ENCODE results near the gene FLT1.

FLT1 gene

GRCh38 chr13:28409648-28410047, 85.3 kb downstream of the FLT1 start:
- H3K9ac ChIP-seq = no peak overlapping the region
- H3K79me2 ChIP-seq (ENCODE audit: insufficient read depth, low read depth) = no peaks in the 10 kb centered on the region
- no peak overlapping the region for H3K27ac ChIP-seq
- no peak overlapping the region for H3K4me2 ChIP-seq
- no peaks in the 10 kb centered on the region for H3K27me3 ChIP-seq (ENCODE audit: insufficient read depth, low read depth)
- H3K4me3 ChIP-seq (IDR thresholded peaks at IDR 0.05; ENCODE audit: insufficient read depth, low read depth, low read length) = no peak overlapping the region
- H4K20me1 ChIP-seq (ENCODE audit: insufficient read depth) = no peaks in the 10 kb centered on the region
- no peaks in the 10 kb centered on the region for H3K4me1 ChIP-seq (ENCODE audit: low read depth, poor library complexity, severe bottlenecking)
- H3K36me3 ChIP-seq (ENCODE audit: insufficient read depth) = no peaks in the 10 kb centered on the region
- no peak overlapping the region for H2AFZ ChIP-seq (ENCODE audit: low read depth)
- TF ChIP-seq, protein P1, sequence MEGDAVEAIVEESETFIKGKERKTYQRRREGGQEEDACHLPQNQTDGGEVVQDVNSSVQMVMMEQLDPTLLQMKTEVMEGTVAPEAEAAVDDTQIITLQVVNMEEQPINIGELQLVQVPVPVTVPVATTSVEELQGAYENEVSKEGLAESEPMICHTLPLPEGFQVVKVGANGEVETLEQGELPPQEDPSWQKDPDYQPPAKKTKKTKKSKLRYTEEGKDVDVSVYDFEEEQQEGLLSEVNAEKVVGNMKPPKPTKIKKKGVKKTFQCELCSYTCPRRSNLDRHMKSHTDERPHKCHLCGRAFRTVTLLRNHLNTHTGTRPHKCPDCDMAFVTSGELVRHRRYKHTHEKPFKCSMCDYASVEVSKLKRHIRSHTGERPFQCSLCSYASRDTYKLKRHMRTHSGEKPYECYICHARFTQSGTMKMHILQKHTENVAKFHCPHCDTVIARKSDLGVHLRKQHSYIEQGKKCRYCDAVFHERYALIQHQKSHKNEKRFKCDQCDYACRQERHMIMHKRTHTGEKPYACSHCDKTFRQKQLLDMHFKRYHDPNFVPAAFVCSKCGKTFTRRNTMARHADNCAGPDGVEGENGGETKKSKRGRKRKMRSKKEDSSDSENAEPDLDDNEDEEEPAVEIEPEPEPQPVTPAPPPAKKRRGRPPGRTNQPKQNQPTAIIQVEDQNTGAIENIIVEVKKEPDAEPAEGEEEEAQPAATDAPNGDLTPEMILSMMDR (conservative IDR thresholded peaks at IDR 0.05; ENCODE audit: low read depth, low read length) = no peak

DNA sequence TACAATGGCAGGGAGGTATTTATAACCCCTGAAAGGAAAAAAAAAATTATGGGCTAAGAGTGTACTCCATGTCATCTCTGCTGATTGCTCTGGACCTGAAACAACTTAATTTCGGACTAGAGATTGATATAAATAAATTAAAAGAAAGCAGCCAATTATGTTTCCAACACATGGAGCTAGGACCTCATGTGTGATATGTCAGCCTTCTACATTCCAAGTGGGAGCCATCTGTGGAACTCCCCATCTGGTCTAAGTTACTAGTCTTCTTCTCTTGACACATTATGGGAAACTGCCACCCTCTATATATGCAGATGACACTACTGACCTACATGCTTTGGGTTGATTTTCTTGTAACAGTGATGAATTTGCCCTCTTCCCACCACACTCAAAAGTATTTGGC, 86.1 kb downstream of the FLT1 start:
- H3K4me3 ChIP-seq (IDR thresholded peaks at IDR 0.05; ENCODE audit: insufficient read depth, low read depth, low read length) = no peak overlapping the region
- H3K36me3 ChIP-seq (ENCODE audit: insufficient read depth) = no peaks in the 10 kb centered on the region
- H3K27ac ChIP-seq = no peak overlapping the region
- H4K20me1 ChIP-seq (ENCODE audit: insufficient read depth) = no peaks in the 10 kb centered on the region
- H3K79me2 ChIP-seq (ENCODE audit: insufficient read depth, low read depth) = no peaks in the 10 kb centered on the region
- no peak overlapping the region for H3K4me2 ChIP-seq
- no peak overlapping the region for H3K9ac ChIP-seq
- no peak overlapping the region for H2AFZ ChIP-seq (ENCODE audit: low read depth)
- H3K27me3 ChIP-seq (ENCODE audit: insufficient read depth, low read depth) = no peaks in the 10 kb centered on the region
- TF ChIP-seq, protein P1 (conservative IDR thresholded peaks at IDR 0.05; ENCODE audit: low read depth, low read length) = no peak
- no peaks in the 10 kb centered on the region for H3K4me1 ChIP-seq (ENCODE audit: low read depth, poor library complexity, severe bottlenecking)

- no peaks in the 10 kb centered on the region for H3K36me3 ChIP-seq (ENCODE audit: insufficient read depth)
Measured at GRCh38 chr13:28408235-28408848, 86.6 kb downstream of the FLT1 start.

DNA sequence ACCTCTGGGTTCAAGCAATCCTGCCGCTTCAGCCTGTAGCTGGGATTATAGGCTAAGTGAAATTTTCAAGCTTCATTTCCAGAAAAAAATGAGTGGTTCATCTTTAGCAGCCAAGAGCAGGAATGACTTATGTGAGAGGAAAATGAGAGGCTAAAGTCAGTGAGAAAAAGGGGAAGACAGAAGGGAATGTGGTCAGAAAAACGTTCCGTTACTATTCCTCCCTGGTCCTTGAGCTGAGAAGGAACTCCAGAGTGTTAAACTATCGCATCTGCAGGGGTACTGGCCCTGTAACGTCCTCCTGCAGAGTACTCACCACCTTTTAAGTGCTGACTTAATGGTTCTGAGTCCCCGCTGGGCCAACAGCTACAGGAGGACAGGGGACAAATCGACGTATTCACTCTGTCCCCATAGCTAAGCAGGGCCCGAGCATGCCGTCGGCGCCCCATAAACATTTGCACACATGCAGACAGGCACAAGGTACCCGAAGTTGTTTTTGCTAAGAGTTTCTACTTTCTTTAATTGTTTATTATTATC, 88.1 kb downstream of the FLT1 start:
- no peaks in the 10 kb centered on the region for H4K20me1 ChIP-seq (ENCODE audit: insufficient read depth)
- H3K27ac ChIP-seq = no peak overlapping the region
- no peaks in the 10 kb centered on the region for H3K36me3 ChIP-seq (ENCODE audit: insufficient read depth)
- no peaks in the 10 kb centered on the region for H3K79me2 ChIP-seq (ENCODE audit: insufficient read depth, low read depth)
- no peak overlapping the region for H3K4me3 ChIP-seq (IDR thresholded peaks at IDR 0.05; ENCODE audit: insufficient read depth, low read depth, low read length)
- no peaks in the 10 kb centered on the region for H3K27me3 ChIP-seq (ENCODE audit: insufficient read depth, low read depth)
- TF ChIP-seq, protein P1 (conservative IDR thresholded peaks at IDR 0.05; ENCODE audit: low read depth, low read length) = no peak
- H3K4me2 ChIP-seq = no peak overlapping the region
- no peak overlapping the region for H3K9ac ChIP-seq
- no peak overlapping the region for H2AFZ ChIP-seq (ENCODE audit: low read depth)
- no peaks in the 10 kb centered on the region for H3K4me1 ChIP-seq (ENCODE audit: low read depth, poor library complexity, severe bottlenecking)

More at GRCh38 chr13:28408235-28408848, 86.6 kb downstream of the FLT1 start:
- H3K4me1 ChIP-seq (ENCODE audit: low read depth, poor library complexity, severe bottlenecking) = no peaks in the 10 kb centered on the region
- H3K9ac ChIP-seq = no peak overlapping the region
- no peaks in the 10 kb centered on the region for H4K20me1 ChIP-seq (ENCODE audit: insufficient read depth)
- TF ChIP-seq, protein P1 (conservative IDR thresholded peaks at IDR 0.05; ENCODE audit: low read depth, low read length) = no peak
- H3K27ac ChIP-seq = no peak overlapping the region
- H3K79me2 ChIP-seq (ENCODE audit: insufficient read depth, low read depth) = no peaks in the 10 kb centered on the region
- no peaks in the 10 kb centered on the region for H3K27me3 ChIP-seq (ENCODE audit: insufficient read depth, low read depth)
- no peak overlapping the region for H3K4me2 ChIP-seq
- no peak overlapping the region for H3K4me3 ChIP-seq (IDR thresholded peaks at IDR 0.05; ENCODE audit: insufficient read depth, low read depth, low read length)
- no peak overlapping the region for H2AFZ ChIP-seq (ENCODE audit: low read depth)
